ENCODE measurements around the gene C3orf85. TPM values are rescaled to one million over a fixed set of nuclear protein-coding genes. Genes with fewer than 3 reads are reported as not detected.

The C3orf85 gene
- total and polyA plus RNA-seq, 7 donors = 0.39 TPM; not detected in 6

DNA sequence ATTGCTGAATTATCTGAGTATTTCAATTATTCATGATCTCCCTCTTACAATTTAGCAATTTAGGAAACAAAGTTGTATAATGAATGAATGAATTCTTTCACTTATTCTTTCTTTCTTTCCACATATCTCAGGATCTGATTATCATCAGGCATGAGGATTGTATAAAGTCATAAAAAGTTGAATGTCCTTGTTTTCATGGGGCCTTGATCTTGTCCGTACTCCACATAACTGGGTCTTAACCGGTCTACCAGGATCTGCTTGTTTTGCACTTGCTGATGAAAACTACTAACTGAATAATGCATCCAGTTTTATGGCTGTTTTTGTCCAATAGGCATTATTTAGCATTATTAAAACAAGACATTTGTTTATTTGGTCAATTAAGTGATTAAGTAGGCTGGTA lies 12.6 kb downstream of the C3orf85 start:
- Histone ChIP-seq H3K27ac (no peak overlapping the region), H3K4me3 (no peak overlapping the region), H3K4me1 (no peaks in the 10 kb centered on the region), H3K36me3 (ENCODE audit: insufficient read depth in 1 of 2, low read depth in 1 of 2) (no peaks in the 10 kb centered on the region), H3K27me3 (ENCODE audit: insufficient read depth in 3 of 3, low read length in 2 of 3) (peaks cover 0 to 3% (median 0%) of the 10 kb centered on the region in 3 donors), H3K9me3 (no peaks in the 10 kb centered on the region)
- no peak for ATAC-seq
- no peak for DNase-seq
- intact Hi-C loops (cut with DNase I) = no loop called here
- 86 to 97% (median 91%) methylated on average over 2 of the region's 2 CpGs for WGBS, 3 donors
- TF ChIP-seq, protein P1, sequence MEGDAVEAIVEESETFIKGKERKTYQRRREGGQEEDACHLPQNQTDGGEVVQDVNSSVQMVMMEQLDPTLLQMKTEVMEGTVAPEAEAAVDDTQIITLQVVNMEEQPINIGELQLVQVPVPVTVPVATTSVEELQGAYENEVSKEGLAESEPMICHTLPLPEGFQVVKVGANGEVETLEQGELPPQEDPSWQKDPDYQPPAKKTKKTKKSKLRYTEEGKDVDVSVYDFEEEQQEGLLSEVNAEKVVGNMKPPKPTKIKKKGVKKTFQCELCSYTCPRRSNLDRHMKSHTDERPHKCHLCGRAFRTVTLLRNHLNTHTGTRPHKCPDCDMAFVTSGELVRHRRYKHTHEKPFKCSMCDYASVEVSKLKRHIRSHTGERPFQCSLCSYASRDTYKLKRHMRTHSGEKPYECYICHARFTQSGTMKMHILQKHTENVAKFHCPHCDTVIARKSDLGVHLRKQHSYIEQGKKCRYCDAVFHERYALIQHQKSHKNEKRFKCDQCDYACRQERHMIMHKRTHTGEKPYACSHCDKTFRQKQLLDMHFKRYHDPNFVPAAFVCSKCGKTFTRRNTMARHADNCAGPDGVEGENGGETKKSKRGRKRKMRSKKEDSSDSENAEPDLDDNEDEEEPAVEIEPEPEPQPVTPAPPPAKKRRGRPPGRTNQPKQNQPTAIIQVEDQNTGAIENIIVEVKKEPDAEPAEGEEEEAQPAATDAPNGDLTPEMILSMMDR (IDR thresholded peaks at IDR 0.05) = no peak

DNA sequence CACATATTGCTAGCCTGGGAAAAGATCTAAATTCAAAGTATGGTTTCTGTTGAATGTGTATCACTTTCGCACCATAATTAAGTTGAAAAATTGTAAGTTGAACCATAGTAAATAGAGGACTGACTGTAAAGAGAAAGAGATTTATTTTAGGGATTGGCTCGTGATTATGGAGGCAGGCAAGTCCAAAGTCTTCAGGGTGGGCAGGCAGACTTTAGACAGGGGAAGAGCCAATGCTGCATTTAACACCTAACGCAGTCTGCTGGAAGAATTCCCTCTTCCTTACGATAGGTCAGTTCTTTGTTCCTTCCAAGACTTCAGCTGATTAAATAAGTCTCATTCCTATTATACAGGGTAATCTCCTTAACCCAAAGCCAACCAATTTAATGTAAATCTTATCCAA lies 15.8 kb downstream of the C3orf85 start:
- Histone ChIP-seq H3K9me3 (no peaks in the 10 kb centered on the region), H3K27me3 (ENCODE audit: insufficient read depth in 3 of 3, low read length in 2 of 3) (no peaks in the 10 kb centered on the region), H3K27ac (no peak overlapping the region), H3K4me1 (no peaks in the 10 kb centered on the region), H3K36me3 (ENCODE audit: insufficient read depth in 1 of 2, low read depth in 1 of 2) (no peaks in the 10 kb centered on the region), H3K4me3 (no peak overlapping the region)
- WGBS, 3 donors = 61 to 76% (median 73%) methylated on average over 4 of the region's 4 CpGs
- intact Hi-C loops (cut with DNase I) = no loop called here
- TF ChIP-seq, protein P1 (IDR thresholded peaks at IDR 0.05) = no peak
- DNase-seq (no peak), ATAC-seq (no peak)

DNA sequence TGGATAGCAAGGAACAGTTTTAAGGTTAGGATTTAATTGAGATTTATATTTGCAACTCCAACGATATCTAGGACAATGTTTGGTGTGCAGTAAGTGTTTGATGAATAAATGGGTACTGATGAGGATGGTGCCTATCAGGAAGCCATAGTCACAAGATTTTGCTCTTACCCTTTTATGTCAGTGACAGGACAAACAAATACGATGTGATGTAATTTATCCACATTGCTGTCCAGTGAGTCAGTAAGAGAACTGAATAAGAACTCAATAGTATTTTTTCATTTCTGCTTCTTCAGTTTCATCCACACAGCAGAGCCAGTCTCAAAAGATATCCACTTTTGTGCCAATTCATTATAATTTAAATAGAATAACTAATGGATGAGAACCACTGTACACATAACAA lies 18.5 kb downstream of the C3orf85 start:
- Histone ChIP-seq H3K36me3 (ENCODE audit: insufficient read depth in 1 of 2, low read depth in 1 of 2) (no peaks in the 10 kb centered on the region), H3K27ac (no peak overlapping the region), H3K4me3 (no peak overlapping the region), H3K4me1 (no peaks in the 10 kb centered on the region), H3K27me3 (ENCODE audit: insufficient read depth in 3 of 3, low read length in 2 of 3) (no peaks in the 10 kb centered on the region), H3K9me3 (no peaks in the 10 kb centered on the region)
- TF ChIP-seq, protein P1 (IDR thresholded peaks at IDR 0.05) = no peak
- intact Hi-C loops (cut with DNase I) = no loop called here
- 59 to 76% (median 76%) methylated on average over 2 of the region's 2 CpGs for WGBS, 3 donors
- DNase-seq (no peak), ATAC-seq (no peak)

DNA sequence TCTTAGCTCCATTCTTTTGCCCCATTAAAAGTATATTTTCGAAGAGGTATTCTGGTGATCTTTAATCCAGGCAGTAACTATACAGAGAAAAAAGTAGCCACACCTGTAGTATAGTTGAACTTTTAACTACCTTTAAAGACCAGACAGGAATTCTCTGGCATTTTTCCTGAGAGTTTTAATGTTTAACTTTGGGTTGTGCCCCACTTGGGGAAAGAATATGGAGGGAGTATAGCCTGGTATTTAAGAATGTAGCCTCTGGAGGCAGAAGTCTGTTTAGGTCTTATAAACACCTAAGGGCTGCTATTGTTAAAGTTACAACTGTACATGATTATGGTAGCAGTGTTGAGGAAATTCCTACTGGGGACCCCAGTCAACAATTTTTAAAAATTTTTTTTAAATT lies 19.3 kb downstream of the C3orf85 start:
- no peaks in the 10 kb centered on the region for H3K27me3 ChIP-seq (ENCODE audit: insufficient read depth in 3 of 3, low read length in 2 of 3)
- no peak overlapping the region for H3K4me3 ChIP-seq
- 64 to 71% (median 69%) methylated on average over 1 of the region's 1 CpG for WGBS, 3 donors
- intact Hi-C loops (cut with DNase I) = no loop called here
- H3K36me3 ChIP-seq (ENCODE audit: insufficient read depth in 1 of 2, low read depth in 1 of 2) = no peaks in the 10 kb centered on the region
- H3K9me3 ChIP-seq = no peaks in the 10 kb centered on the region
- TF ChIP-seq, protein P1 (IDR thresholded peaks at IDR 0.05) = no peak
- DNase-seq = no peak
- ATAC-seq = no peak
- H3K27ac ChIP-seq = no peak overlapping the region
- H3K4me1 ChIP-seq = no peaks in the 10 kb centered on the region

DNA sequence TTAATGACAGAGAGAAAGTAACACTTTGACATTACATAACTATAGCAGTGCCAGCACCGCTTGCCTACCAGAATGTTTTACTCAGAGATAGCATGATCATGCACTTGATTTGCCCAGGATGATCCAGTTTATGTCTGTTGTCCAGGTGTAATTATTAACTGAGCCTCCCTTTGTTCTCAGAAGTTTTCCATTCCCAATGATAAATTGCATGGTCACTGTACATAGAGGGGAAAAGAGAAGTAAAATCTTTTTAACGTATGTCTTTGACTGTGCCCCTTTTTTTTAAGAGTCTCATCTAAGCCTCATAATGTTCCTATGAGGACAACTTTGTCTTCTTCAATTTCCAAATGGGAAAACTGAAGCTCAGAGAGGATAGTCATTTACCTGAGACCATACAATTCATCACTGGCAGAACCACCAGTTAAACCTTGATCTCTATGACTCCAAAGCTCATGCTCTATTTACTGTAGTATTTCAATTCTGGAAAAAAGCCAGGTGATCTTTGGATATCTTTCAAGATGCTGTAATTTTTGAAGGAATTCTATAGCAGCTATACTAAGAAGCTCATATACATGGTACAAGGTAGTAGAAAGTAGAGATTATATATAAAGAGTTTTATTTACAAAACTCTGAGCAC lies 25.1 kb downstream of the C3orf85 start:
- H3K9me3 ChIP-seq = no peaks in the 10 kb centered on the region
- no peak overlapping the region for H3K4me3 ChIP-seq
- DNase-seq = no peak
- no peak overlapping the region for H3K27ac ChIP-seq
- ATAC-seq = no peak
- 40 to 69% (median 63%) methylated on average over 2 of the region's 2 CpGs for WGBS, 3 donors
- no peaks in the 10 kb centered on the region for H3K4me1 ChIP-seq
- TF ChIP-seq, protein P1 (IDR thresholded peaks at IDR 0.05) = no peak
- intact Hi-C loops (cut with DNase I) = no loop called here
- no peaks in the 10 kb centered on the region for H3K27me3 ChIP-seq (ENCODE audit: insufficient read depth in 3 of 3, low read length in 2 of 3)
- H3K36me3 ChIP-seq (ENCODE audit: insufficient read depth in 1 of 2, low read depth in 1 of 2) = no peaks in the 10 kb centered on the region
